OCI-LY3 (cell line): ENCODE data around the gene PTCD2.

Experiments used
- H2AFZ ChIP-seq: fragments of 200-600, 300-600 bp; shearing (Covaris generic); 2 replicates; pipeline ENCODE4 v1.6.0; 2014; ENCODE audit warnings: antibody characterized with exemption, low read depth, low read length
- H3K27ac ChIP-seq: fragments of 200-600, 300-600 bp; sonication (generic); 2 replicates; pipeline ENCODE4 v1.5.1; 2014; ENCODE audit warnings: mild to moderate bottlenecking, low read length, moderate library complexity, mixed read lengths
- H3K27me3 ChIP-seq: fragments of 200-600, 300-600 bp; sonication (generic); 2 replicates; pipeline ENCODE4 v1.6.1; 2014; ENCODE audit warnings: low read depth, low read length, mixed read lengths
- H3K36me3 ChIP-seq: fragments of 200-600, 300-600 bp; sonication (generic); replicated peaks from 2 replicates; pipeline ENCODE3; 2014; ENCODE audit warnings: low read depth, low read length, mixed read lengths
- H3K4me1 ChIP-seq: fragments of 300-600, 200-600 bp; sonication (generic); 2 replicates; pipeline ENCODE4 v1.6.1; 2014; ENCODE audit warnings: low read length, mixed read lengths
- H3K4me2 ChIP-seq: fragments of 200-600, 300-600 bp; sonication (generic); 2 replicates; pipeline ENCODE4 v1.6.1; 2014; ENCODE audit warnings: low read length, mixed read lengths
- H3K4me3 ChIP-seq: fragments of 300-600, 200-600 bp; sonication (generic); 2 replicates; pipeline ENCODE4 v1.5.1; 2014; ENCODE audit warnings: antibody characterized with exemption, mild to moderate bottlenecking, low read length, moderate library complexity
- H3K79me2 ChIP-seq: fragments of 300-600, 200-600 bp; shearing (Covaris generic); 2 replicates; pipeline ENCODE4 v1.6.1; 2014; ENCODE audit warnings: mild to moderate bottlenecking, low read length, mixed read lengths
- H3K9ac ChIP-seq: fragments of 300-600, 200-600 bp; shearing (Covaris generic); 2 replicates; pipeline ENCODE4 v1.6.0; 2014; ENCODE audit warnings: mild to moderate bottlenecking, low read length, moderate library complexity
- H3K9me3 ChIP-seq: fragments of 200-600, 300-600 bp; shearing (Covaris generic); 2 replicates; pipeline ENCODE4 v1.6.1; 2014; ENCODE audit warnings: low read length, mixed read lengths; ENCODE audit not compliant: insufficient read depth
- H4K20me1 ChIP-seq: fragments of 200-600, 300-600 bp; sonication (generic); 2 replicates; pipeline ENCODE4 v1.6.1; 2016; ENCODE audit warnings: low read length, mixed read lengths; ENCODE audit not compliant: insufficient read depth
- EZH2phosphoT487 ChIP-seq: fragments of 200-600 bp; shearing (Covaris generic); IDR thresholded peaks from 2 replicates; pipeline ENCODE4 v1.6.1; 2018; ENCODE audit warnings: antibody characterized with exemption, mixed run types, low read depth
- TF ChIP-seq, protein P1 (sequence below): fragments of 200-600, 300-600 bp; sonication (generic); IDR thresholded peaks from 2 replicates; pipeline ENCODE4 v1.5.1; 2014; ENCODE audit warnings: antibody characterized with exemption, low read length, low read depth

PTCD2 gene, protein sequence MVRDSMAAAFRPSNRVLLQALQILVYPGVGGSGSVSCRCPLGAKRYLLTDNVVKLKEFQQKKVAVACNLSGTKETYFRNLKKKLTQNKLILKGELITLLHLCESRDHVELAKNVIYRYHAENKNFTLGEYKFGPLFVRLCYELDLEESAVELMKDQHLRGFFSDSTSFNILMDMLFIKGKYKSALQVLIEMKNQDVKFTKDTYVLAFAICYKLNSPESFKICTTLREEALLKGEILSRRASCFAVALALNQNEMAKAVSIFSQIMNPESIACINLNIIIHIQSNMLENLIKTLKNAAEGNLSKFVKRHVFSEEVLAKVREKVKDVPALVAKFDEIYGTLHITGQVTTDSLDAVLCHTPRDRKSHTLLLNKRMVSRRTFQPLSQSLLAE

DNA sequence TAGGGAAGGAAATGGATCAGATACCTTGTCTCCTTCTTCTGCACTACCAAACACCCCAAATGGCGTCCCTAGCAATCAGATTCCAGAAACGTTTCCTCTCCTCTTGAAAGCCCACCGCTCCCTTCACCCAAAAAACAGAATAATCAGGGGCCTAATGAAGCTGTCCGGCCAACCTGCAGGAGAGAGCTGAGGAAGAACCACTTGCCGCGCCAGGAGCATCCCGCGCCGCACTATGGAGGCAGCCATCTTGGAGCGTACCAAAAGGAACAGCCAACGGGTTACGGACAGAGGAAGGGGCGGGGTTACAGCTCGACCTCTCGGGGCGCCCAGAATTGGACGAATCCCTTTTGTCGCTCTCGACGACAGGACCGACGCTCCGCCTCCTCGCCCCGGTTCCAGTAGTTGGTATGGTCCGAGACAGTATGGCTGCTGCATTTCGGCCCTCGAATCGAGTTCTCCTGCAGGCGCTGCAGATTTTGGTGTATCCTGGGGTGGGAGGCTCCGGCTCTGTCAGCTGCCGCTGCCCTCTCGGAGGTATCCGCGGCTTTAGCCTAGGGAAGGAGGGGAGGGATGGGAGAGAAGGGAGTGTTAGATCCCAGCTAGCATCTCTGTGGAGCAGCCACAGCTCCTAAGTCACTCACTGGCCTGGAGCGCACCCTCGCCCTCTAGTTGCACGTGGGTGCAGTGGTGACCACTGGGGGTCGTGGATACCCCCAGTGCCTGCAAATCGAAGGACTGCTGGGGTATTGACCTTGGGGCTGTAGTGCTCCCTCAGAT lies at the start of gene PTCD2, which contains the start of gene MRPS27:
Gene PTCD2 (plus strand): TSS at position 398 of the 777 bp plus-strand sequence. CDS start 10 bp downstream, at position 408.
Gene MRPS27 (minus strand): TSS at position 265 of the 777 bp plus-strand sequence. CDS start 19 bp downstream, at position 246.
- no peak for TF ChIP-seq EZH2phosphoT487
- TF ChIP-seq, protein P1, sequence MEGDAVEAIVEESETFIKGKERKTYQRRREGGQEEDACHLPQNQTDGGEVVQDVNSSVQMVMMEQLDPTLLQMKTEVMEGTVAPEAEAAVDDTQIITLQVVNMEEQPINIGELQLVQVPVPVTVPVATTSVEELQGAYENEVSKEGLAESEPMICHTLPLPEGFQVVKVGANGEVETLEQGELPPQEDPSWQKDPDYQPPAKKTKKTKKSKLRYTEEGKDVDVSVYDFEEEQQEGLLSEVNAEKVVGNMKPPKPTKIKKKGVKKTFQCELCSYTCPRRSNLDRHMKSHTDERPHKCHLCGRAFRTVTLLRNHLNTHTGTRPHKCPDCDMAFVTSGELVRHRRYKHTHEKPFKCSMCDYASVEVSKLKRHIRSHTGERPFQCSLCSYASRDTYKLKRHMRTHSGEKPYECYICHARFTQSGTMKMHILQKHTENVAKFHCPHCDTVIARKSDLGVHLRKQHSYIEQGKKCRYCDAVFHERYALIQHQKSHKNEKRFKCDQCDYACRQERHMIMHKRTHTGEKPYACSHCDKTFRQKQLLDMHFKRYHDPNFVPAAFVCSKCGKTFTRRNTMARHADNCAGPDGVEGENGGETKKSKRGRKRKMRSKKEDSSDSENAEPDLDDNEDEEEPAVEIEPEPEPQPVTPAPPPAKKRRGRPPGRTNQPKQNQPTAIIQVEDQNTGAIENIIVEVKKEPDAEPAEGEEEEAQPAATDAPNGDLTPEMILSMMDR: peak; percentile 19
- peaks cover 7% of the 10 kb centered on the region for H3K36me3 ChIP-seq
- H2AFZ ChIP-seq: peak within 1 kb of the TSS; percentile 78
- no peaks in the 10 kb centered on the region for H4K20me1 ChIP-seq
- H3K9me3 ChIP-seq: no peaks in the 10 kb centered on the region
- peak within 1 kb of the TSS; percentile 96 for H3K4me2 ChIP-seq
- peaks cover 64% of the 10 kb centered on the region for H3K79me2 ChIP-seq
- H3K27ac ChIP-seq: peak within 1 kb of the TSS; percentile 68
- H3K27me3 ChIP-seq: no peaks in the 10 kb centered on the region
- peaks cover 14% of the 10 kb centered on the region for H3K4me1 ChIP-seq
- H3K9ac ChIP-seq: peak within 1 kb of the TSS; percentile 91
- peak within 1 kb of the TSS; percentile 88 for H3K4me3 ChIP-seq

DNA sequence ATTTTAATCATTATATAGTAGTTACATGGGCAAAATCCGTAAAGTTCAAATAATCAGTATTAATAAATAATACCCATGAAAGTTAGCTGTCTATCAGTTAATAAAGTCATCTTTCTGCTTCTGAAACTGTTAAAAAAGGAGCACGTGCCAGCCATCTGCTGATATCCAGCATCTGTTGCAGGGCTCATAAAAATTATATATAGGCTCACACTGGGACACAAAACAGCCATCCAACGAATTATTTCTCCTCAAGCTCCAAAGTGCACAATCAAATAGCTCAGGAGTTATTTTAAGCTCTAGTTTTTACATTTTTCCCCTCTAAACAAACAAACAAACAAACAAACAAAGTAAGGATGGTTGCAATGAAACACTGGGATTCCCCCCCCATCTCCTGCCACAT lies 48.5 kb upstream of the PTCD2 start:
- H3K79me2 ChIP-seq: 0 out of 2 replicates have a peak, but pooled peaks cover 4% of the 10 kb centered on the region

DNA sequence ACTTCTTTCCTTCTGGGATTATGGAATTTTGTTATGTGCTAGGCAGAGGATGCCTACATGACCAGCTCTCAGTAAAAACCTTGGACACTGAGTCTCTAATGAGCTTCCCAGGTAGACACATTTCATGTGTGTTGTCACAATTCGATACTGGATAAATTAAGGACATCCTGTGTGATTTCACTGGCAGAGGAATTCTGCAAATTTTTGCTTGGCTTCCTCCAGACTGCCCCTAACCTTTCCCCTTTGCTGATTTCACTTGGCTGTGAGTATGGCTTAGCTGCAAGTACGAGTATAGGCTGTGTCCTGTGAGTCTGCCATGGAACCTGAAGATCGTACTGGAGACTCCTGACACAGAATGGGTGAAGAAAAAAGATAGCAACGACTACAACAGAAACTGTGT lies 47.8 kb upstream of the PTCD2 start:
- no peaks in the 10 kb centered on the region for H3K4me1 ChIP-seq
- H3K9ac ChIP-seq: no peak overlapping the region
- no peaks in the 10 kb centered on the region for H3K9me3 ChIP-seq
- no peak overlapping the region for H2AFZ ChIP-seq
- H3K4me2 ChIP-seq: no peak overlapping the region
- no peak for TF ChIP-seq EZH2phosphoT487
- TF ChIP-seq, protein P1: no peak
- H3K27ac ChIP-seq: no peak overlapping the region
- no peaks in the 10 kb centered on the region for H4K20me1 ChIP-seq
- no peaks in the 10 kb centered on the region for H3K36me3 ChIP-seq
- H3K4me3 ChIP-seq: no peak overlapping the region
- 0 out of 2 replicates have a peak, but pooled peaks cover 4% of the 10 kb centered on the region for H3K79me2 ChIP-seq
- no peaks in the 10 kb centered on the region for H3K27me3 ChIP-seq

More for the DNA sequence above, 48.5 kb upstream of the PTCD2 start:
- no peaks in the 10 kb centered on the region for H3K27me3 ChIP-seq
- no peak overlapping the region for H3K4me3 ChIP-seq
- H3K4me2 ChIP-seq: no peak overlapping the region
- no peaks in the 10 kb centered on the region for H3K36me3 ChIP-seq
- no peaks in the 10 kb centered on the region for H4K20me1 ChIP-seq
- no peak overlapping the region for H2AFZ ChIP-seq
- no peaks in the 10 kb centered on the region for H3K9me3 ChIP-seq
- H3K27ac ChIP-seq: no peak overlapping the region
- H3K9ac ChIP-seq: no peak overlapping the region
- H3K4me1 ChIP-seq: no peaks in the 10 kb centered on the region
- TF ChIP-seq, protein P1: no peak
- TF ChIP-seq EZH2phosphoT487: no peak

DNA sequence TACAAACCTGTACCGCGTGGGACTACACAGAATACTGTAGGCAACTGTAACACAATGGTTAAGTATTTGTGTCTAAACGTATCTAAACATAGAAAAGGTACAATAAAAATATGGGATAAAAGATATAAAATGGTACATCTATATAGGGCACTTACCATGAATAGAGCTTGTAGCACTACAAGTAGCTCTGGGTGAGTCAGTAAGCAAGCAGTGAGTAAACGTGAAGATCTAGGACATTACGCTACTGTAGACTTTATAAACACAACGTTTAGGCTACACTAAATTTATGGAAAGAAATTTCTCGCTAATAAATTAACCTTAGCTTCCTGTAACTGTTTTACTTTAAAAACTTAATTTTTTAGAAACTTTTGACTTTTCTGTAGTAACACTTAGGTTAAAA lies 46.6 kb upstream of the PTCD2 start:
- Histone ChIP-seq H3K4me1 (no peaks in the 10 kb centered on the region), H3K27ac (no peak overlapping the region), H3K9ac (no peak overlapping the region), H3K9me3 (no peaks in the 10 kb centered on the region), H3K36me3 (peaks cover 2% of the 10 kb centered on the region), H3K4me3 (no peak overlapping the region), H3K79me2 (0 out of 2 replicates have a peak, but pooled peaks cover 4% of the 10 kb centered on the region), H3K4me2 (no peak overlapping the region), H4K20me1 (no peaks in the 10 kb centered on the region), H3K27me3 (no peaks in the 10 kb centered on the region), H2AFZ (no peak overlapping the region)
- no peak for TF ChIP-seq EZH2phosphoT487
- TF ChIP-seq, protein P1: no peak
